ENCODE measurements around the gene SPATA9. TPM values are rescaled to one million over a fixed set of nuclear protein-coding genes. Genes with fewer than 3 reads are reported as not detected.
A peak's percentile ranks its signal among the peaks of the same experiment; 100 is the strongest.
"Not testable (repeated sequence)": the region's sequence is repeated elsewhere in the genome, so short reads cannot be mapped to it uniquely, and the experiment has no call there.

The SPATA9 gene
- total RNA-seq, 1 donor from 2014 or later = 0.13 TPM

DNA sequence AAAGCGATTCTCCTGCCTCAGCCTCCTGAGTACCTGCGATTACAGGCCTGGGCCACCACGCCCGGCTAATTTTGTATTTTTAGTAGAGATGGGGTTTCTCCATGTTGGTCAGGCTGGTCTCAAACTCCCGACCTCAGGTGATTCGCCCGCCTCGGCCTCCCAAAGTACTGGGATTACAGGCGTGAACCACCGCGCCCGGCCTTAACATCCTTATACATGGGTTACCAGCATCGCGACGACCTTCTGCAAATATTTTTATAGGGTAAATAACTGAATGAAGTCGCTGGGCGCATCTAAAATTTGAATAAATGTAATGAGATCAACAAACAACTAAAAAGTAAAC is 36.6 kb downstream of the SPATA9 start:
- DNase-seq (ENCODE audit: low read depth in 2 of 2) = not testable (repeated sequence)

DNA sequence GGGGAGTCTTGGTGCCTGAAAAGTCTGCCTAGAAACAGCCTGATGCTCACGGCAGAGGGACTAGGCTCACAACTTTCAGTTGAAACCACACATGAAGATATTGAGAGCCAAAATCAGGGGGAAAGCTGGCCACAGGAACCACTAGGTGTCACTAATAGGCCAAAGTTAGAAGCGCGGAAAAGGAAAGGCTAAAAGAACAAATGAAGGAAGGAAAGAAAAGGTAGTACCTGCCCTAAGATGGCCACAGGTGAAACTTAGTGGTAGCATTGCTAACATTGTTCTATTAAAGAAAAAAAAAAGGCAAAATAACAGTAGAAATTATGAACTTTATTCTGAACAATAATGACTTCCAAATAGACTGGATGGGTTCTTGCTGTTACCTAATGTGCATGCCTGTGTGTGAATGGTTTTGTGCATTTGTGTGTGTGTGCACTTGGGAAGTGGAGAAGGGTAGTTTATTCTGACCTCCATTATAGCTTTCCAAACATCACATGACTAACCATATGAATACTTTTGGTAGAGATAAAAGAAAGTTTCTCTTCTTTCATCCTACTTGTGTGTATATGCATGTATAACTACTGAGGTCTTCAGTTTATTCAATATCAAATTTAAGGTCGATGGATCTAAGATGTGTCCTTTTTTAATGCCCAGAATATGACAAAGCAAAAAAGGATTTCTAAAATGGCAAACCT is 38.3 kb downstream of the SPATA9 start:
- DNase-seq (ENCODE audit: low read depth in 2 of 2) = peak in 1 of 2 donors; percentile 58

DNA sequence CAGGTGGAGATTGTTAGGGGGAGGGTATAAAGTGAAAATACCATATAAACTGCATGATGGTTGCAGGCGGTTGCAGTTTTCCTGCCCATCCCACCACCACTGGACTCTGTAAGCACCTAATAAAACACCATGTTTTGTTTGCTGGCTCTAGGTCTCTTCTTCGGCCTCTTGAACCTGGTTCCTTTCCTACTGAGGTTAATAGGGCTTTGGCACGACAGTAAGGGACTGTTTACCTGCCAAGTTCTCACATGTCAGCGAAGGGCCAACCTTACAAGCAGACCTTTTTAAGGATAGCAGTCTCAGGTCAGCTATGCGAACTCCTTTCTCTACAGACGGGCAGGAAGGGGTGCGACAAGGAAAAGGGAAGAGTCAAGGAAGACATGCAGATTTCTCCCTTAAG is 39.6 kb downstream of the SPATA9 start:
- no peak for DNase-seq (ENCODE audit: low read depth in 2 of 2)

GRCh38 chr5:95641741-95642220 is 41.0 kb downstream of the SPATA9 start:
- DNase-seq (ENCODE audit: low read depth in 2 of 2) = no peak

GRCh38 chr5:95638632-95639031 is 44.2 kb downstream of the SPATA9 start:
- no peak for DNase-seq (ENCODE audit: low read depth in 2 of 2)

DNA sequence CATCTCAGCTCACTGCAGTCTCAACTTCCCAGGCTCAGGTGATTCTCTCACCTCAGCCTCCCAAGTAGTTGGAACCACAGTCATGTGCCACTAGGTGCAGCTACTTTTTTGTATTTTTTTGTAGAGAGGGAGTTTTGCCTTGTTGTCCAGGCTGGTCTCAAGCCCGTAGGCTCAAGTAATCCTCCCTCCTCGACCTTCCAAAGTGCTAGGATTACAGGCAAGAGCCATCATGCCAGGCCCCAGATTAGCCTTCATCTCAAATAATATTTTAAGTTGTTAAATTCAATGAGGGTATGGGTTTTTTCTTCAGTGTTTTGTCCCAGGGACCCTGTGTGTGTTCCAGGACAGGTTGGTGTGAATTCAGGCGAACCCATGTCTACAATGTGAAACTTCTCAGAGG is 48.7 kb downstream of the SPATA9 start:
- DNase-seq (ENCODE audit: low read depth in 2 of 2) = no peak

- no peak for DNase-seq (ENCODE audit: low read depth in 2 of 2)
Measured at GRCh38 chr5:95633671-95634070, 49.1 kb downstream of the SPATA9 start.

- not testable (repeated sequence) for DNase-seq (ENCODE audit: low read depth in 2 of 2)
Measured at GRCh38 chr5:95632942-95633341, 49.8 kb downstream of the SPATA9 start.

GRCh38 chr5:95631991-95632675 is 50.7 kb downstream of the SPATA9 start:
- peak; percentile 40 to 71 for DNase-seq (ENCODE audit: low read depth in 2 of 2)

GRCh38 chr5:95631255-95631958 is 51.4 kb downstream of the SPATA9 start:
- peak in 1 of 2 donors; percentile 69 for DNase-seq (ENCODE audit: low read depth in 2 of 2)

GRCh38 chr5:95630394-95630917 is 52.3 kb downstream of the SPATA9 start:
- no peak for DNase-seq (ENCODE audit: low read depth in 2 of 2)

GRCh38 chr5:95628933-95629332 is 53.9 kb downstream of the SPATA9 start:
- DNase-seq (ENCODE audit: low read depth in 2 of 2) = no peak

DNA sequence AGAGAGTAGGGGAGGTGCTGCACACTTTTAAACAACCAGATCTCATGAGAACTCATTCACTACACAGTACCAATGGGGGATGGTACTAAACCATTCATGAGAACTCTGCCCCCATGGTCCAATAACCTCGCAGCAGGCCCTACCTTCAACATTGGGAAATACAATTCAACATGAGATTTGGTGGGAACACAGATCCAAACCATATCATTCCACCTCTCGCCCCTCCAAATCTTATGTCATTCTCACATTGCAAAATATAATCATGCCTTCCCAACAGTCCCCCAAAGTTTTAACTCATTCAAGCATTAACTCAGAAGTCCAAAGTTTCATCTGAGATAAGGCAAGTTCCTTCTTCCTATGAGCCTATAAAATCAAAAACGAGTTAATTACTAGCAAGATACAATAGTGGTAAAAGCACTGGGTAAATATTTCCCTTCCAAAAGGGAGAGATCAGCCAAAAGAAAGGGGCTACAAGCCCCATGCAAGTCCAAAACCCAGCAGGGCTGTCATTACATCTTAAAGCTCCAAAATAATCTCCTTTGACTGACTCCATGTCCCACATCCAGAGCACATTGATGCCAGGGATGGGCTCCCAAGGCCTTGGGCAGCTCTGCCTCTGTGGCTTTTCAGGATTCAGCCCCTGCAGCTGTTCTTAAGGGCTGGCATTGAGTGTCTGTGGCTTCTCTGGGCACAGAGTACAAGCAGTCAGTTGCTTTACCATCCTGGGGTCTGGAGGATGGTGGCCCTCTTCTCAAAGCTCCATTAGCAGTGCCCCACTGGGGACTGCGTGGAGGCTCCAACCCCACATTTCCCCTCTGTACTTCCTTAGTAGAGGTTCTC is 54.6 kb downstream of the SPATA9 start:
- no peak for DNase-seq (ENCODE audit: low read depth in 2 of 2)

DNA sequence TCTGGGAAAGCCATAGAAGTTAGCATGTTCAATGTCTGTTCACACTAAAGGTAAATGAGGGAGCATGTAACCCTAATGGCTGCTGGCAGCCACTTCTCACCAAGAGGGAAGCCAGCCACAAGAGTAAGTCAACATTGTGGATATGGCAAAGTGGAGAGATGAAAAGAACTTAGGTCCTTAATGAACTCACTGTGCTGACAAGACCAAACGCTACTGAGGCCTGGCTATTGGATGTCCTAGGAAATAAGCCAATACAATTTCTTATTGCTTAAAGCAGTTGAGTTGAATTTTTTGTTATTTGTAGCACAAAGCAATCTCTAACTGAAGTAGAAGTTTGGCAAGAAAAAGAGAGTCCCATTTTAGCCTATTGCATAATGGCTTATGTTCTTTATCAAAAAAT is 56.1 kb downstream of the SPATA9 start:
- no peak for DNase-seq (ENCODE audit: low read depth in 2 of 2)

GRCh38 chr5:95624368-95624767 is 58.4 kb downstream of the SPATA9 start:
- DNase-seq (ENCODE audit: low read depth in 2 of 2) = no peak

- DNase-seq (ENCODE audit: low read depth in 2 of 2) = no peak
Measured at GRCh38 chr5:95623706-95624105, 59.1 kb downstream of the SPATA9 start.

DNA sequence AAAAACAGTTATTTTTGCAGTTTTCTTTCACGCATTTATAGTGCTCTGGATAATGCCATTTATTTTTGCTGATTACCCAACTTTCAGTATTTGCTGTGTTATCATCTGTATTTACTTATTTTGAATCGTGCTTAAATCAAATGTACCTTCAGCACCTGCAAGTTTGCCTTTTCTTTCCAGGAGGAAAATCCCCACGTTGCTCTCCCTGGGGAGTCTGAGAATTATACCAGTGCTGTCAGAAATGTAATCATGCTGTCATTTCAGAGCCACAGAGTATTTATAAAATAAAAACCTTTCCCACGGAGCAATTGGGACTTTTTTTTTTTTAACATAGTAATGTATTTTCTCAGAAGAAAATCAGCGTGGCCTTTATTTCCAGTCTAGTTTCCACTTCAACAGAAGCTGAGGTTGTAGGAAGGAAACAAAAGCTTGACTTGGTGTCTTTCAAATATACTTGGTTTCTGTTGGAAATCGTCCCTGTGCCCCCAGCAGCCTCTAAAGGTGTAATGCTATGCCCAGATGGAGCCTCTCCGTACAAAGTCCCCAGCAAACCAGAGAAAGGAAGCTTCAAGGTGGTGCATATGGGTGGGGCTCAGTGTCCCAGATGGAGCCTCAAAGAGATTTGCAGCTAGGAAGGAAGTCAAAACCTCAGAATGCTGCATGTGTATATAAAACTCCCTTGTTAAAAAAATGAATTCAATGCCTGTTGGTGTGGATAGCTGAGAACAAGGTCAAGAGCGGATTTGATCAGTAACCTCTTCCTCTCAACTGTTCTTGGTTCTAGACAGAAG is 60.8 kb downstream of the SPATA9 start:
- no peak for DNase-seq (ENCODE audit: low read depth in 2 of 2)

DNA sequence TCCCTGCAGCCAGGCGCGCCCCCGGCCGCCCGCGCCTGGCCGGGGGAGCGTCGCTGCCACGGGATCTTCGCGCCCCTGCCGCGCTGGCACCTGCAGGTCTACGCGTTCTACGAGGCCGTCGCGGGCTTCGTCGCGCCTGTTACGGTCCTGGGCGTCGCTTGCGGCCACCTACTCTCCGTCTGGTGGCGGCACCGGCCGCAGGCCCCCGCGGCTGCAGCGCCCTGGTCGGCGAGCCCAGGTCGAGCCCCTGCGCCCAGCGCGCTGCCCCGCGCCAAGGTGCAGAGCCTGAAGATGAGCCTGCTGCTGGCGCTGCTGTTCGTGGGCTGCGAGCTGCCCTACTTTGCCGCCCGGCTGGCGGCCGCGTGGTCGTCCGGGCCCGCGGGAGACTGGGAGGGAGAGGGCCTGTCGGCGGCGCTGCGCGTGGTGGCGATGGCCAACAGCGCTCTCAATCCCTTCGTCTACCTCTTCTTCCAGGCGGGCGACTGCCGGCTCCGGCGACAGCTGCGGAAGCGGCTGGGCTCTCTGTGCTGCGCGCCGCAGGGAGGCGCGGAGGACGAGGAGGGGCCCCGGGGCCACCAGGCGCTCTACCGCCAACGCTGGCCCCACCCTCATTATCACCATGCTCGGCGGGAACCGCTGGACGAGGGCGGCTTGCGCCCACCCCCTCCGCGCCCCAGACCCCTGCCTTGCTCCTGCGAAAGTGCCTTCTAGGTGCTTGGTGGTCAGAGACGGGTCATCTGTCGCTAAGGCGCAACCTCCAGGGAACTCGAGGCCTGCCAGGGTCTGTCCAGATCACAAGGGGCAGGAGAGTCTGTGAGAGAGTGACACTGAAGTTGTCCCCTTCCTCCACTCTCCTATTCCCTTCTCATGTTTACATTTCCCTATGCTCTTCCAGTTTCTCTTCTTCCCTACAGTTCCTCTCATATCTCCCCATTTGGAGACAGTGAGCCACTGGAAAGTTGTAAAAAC is 61.6 kb downstream of the SPATA9 start:
- peak in 1 of 2 donors; percentile 50 for DNase-seq (ENCODE audit: low read depth in 2 of 2)
